ENCODE results near the gene SMG6. TPM values are rescaled to one million over a fixed set of nuclear protein-coding genes. Genes with fewer than 3 reads are reported as not detected.

The SMG6 gene
- total and polyA plus RNA-seq, 2 donors (not counting 3 experiments of a cell fraction or from before 2014, with no cell fraction given) = 40.1 to 42.2 TPM

- Histone ChIP-seq H3K36me3 (ENCODE audit: control insufficient read depth in 2 of 2, extremely low read depth in 1 of 2, insufficient read depth in 2 of 2, low read length in 2 of 2) (peaks cover 0 to 3% of the 10 kb centered on the region in 2 experiments), H3K27me3 (ENCODE audit: control insufficient read depth in 2 of 2, insufficient read depth in 2 of 2, low read length in 2 of 2) (no peaks in the 10 kb centered on the region), H2AFZ (ENCODE audit: low read depth, low read length) (no peak overlapping the region), H4K20me1 (replicated peaks; ENCODE audit: control insufficient read depth, extremely low read depth, insufficient read depth, low read length) (no peaks in the 10 kb centered on the region), H3K4me2 (ENCODE audit: insufficient read depth, low read length) (peak overlapping the region; percentile 1), H3K4me1 (ENCODE audit: control insufficient read depth, extremely low read depth, insufficient read depth, low read length) (peaks cover 63% of the 10 kb centered on the region), H3K27ac (ENCODE audit: insufficient read depth, low read depth, low read length) (peak overlapping the region; percentile 93), H3K9ac (replicated peaks; ENCODE audit: extremely low read depth, insufficient read depth, low read length) (peak overlapping the region; percentile 66), H3K9me3 (replicated peaks; ENCODE audit: control insufficient read depth, insufficient read depth, low read length) (no peaks in the 10 kb centered on the region), H3K4me3 (replicated peaks in 1 of 3; ENCODE audit: insufficient read depth in 1 of 3, low read depth in 1 of 3, low read length in 3 of 3) (no peak overlapping the region), H3K79me2 (ENCODE audit: control insufficient read depth, insufficient read depth, low read length) (peaks cover 3% of the 10 kb centered on the region), H3K9me1 (replicated peaks; ENCODE audit: control insufficient read depth, extremely low read depth, insufficient read depth, low read length) (no peaks in the 10 kb centered on the region)
- dilution Hi-C loops (cut with MboI; ENCODE audit: extremely low pct_ligation_motif_present, low sequenced_read_pairs) = no loop called here
- BruUV-seq (replicated peaks) = no TSS peak
- DNase-seq (ENCODE audit: low read depth, low spot score) (no peak), FAIRE-seq (no peak)
- ChIA-PET POLR2A (no interaction called here), CTCF (interaction anchor here (1.7 to 3.2 kb wide), 5 partner anchors 11 to 174 kb away, joined by 6 to 30 read pairs (median 16); partner anchors contain the start of gene HIC1)
- intact Hi-C loops (cut with micrococcal nuclease) = loop anchor here (1.0 kb wide), 1 partner anchor 14 kb away; no protein-coding TSS in a partner anchor
- TF ChIP-seq POLR2AphosphoS5 (IDR thresholded peaks at IDR 0.05; ENCODE audit: insufficient read depth, low read depth, low read length) (no peak), MAX (IDR thresholded peaks at IDR 0.05; ENCODE audit: insufficient read depth, insufficient read length) (no peak), JUN (IDR thresholded peaks at IDR 0.05; ENCODE audit: borderline replicate concordance, insufficient read depth, insufficient read length, low read depth) (no peak)
These were observed 232.6 kb downstream of the SMG6 start for GRCh38 chr17:2071024-2071385.

DNA sequence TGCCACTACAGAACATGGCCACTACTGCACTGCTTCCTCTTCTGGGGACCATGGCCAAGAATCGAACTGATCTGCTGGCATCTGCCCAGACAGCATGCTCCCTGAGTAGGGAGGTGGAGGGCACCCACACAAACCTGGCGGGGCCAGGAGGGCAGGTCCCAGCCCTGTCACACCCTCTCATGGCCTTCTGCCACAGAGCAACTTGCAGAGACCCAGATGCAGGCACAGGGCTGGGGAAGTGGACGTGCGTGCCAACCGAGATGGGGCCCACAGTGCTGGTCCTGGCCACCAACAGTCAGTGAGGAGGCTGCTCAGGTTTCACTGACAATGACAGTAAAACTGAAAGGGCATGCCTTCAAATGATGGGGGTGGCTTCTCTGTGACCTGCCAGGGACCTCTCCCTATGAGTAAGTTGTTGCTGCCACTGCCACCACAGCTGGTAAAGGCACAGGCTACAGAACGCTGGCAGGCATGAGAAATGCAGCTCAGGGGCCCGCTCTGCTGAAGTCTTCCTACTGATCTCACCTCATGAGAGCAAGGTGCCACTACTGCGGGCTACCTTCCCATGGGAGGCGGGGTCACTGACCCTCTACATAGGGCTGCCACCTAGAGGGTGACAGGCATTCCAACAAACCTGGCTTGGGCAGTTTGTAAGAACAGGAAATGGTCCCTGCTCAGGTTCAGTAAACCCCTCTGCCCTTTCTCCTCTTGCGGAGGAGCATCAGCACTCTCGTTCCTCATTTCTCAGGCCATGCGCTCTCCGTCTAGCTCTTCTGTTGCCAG, 233.2 kb downstream of the SMG6 start:
- peak; percentile 66 for FAIRE-seq
- Histone ChIP-seq H4K20me1 (replicated peaks; ENCODE audit: control insufficient read depth, extremely low read depth, insufficient read depth, low read length) (no peaks in the 10 kb centered on the region), H3K4me2 (ENCODE audit: insufficient read depth, low read length) (no peak overlapping the region), H3K9me3 (replicated peaks; ENCODE audit: control insufficient read depth, insufficient read depth, low read length) (no peaks in the 10 kb centered on the region), H3K79me2 (ENCODE audit: control insufficient read depth, insufficient read depth, low read length) (peaks cover 3% of the 10 kb centered on the region), H3K9me1 (replicated peaks; ENCODE audit: control insufficient read depth, extremely low read depth, insufficient read depth, low read length) (no peaks in the 10 kb centered on the region), H3K27ac (ENCODE audit: insufficient read depth, low read depth, low read length) (peak overlapping the region; percentile 93), H2AFZ (ENCODE audit: low read depth, low read length) (no peak overlapping the region), H3K27me3 (ENCODE audit: control insufficient read depth in 2 of 2, insufficient read depth in 2 of 2, low read length in 2 of 2) (no peaks in the 10 kb centered on the region), H3K4me3 (replicated peaks in 1 of 3; ENCODE audit: insufficient read depth in 1 of 3, low read depth in 1 of 3, low read length in 3 of 3) (no peak overlapping the region), H3K4me1 (ENCODE audit: control insufficient read depth, extremely low read depth, insufficient read depth, low read length) (peaks cover 62% of the 10 kb centered on the region), H3K9ac (replicated peaks; ENCODE audit: extremely low read depth, insufficient read depth, low read length) (peak overlapping the region; percentile 66), H3K36me3 (ENCODE audit: control insufficient read depth in 2 of 2, extremely low read depth in 1 of 2, insufficient read depth in 2 of 2, low read length in 2 of 2) (peaks cover 0 to 3% of the 10 kb centered on the region in 2 experiments)
- DNase-seq (ENCODE audit: low read depth, low spot score) = no peak
- BruUV-seq (replicated peaks) = no TSS peak
- ChIA-PET POLR2A (no interaction called here), CTCF (interaction anchor here (1.7 to 3.2 kb wide), 5 partner anchors 12 to 174 kb away, joined by 6 to 30 read pairs (median 16); partner anchors contain the start of gene HIC1)
- dilution Hi-C loops (cut with MboI; ENCODE audit: extremely low pct_ligation_motif_present, low sequenced_read_pairs) (no loop called here), intact Hi-C loops (cut with micrococcal nuclease) (loop anchor here (1.0 kb wide), 1 partner anchor 15 kb away; no protein-coding TSS in a partner anchor)
- TF ChIP-seq POLR2AphosphoS5 (IDR thresholded peaks at IDR 0.05; ENCODE audit: insufficient read depth, low read depth, low read length) (no peak), POLR2A (IDR thresholded peaks at IDR 0.05; ENCODE audit: low read depth, low read length) (no peak)
